IPS-NIHi11 (cell line): ENCODE results near the gene VAT1L.

ENCODE experiments used
- DNase-seq: peaks from one replicate; pipeline ENCODE4 v3.0.0; 2012; ENCODE audit warnings: mixed read lengths, low spot score

Gene VAT1L

DNA sequence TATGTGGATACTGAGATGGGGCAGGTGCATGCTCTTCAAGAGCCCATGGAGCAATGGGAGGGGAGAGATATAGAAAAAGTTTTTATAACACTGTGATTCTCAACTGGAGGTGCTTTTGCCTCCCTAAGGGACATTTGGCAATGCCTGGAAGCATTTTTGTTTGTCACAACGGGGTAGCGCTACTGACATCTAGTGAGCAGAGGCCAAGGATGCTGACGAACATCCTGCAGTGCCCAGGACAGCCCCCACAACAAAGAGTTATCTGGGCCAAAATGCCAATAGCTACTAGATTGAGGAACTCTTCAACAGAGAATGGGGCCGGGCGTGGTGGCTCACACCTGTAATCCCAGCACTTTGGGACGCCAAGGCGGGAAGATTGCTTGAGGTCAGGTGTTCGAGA is 166.8 kb downstream of the VAT1L start:
- no peak for DNase-seq

DNA sequence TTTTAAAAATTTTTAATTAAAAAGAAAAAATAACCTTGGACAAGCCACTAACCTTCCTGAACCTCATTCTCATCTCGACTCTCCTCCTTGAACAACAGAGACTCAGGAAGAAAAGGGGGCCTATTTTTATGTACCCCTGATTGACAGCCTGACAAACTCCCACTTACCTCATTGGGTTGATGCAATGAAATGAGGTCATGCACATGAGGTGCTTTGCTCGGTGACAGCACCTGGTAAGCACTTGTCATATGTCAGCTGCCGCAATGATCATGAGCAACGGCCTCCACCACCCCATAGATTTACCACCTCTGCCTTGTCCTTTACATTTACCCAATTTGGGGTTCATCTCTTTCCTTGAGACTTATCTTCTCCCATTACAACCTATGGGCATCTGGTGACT is 167.9 kb downstream of the VAT1L start:
- DNase-seq, result no peak

DNA sequence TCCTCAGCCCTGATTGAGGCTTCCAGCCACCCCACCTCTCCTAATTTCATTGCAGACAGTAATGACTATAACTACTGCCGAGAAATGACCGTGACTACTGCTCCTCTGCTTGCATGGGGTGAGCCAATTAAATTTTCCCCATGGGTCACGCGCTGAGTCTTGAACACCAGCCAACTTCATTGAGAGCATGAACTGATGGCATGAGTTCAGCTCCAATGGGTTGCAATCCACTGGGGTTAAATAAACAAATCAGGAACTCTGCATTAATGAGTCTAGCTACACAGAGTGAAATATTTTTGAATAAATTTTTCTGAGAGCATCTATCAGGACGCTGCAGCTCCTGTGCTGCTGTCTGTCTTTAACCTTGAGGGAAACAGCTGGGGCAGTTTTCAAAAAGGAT is 172.4 kb downstream of the VAT1L start:
- no peak for DNase-seq

DNA sequence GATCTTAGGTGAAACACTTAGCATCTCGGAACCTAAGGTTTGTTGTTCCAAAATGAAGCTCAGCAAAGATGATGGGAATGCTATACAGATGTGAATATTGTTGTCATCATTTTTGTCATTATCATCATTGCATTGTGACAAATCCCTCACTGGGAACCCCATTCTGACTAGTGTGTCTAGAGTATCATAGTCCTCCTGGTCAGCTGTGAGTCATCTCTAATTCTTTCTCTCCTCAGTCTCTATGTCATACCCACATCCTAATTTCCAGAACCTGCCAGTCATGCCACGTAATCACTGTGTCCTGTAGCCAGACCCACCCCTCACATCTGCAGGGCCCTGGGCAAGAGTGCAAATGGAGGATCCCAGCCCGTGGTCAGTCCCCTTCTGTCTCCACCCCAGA is 173.4 kb downstream of the VAT1L start:
- no peak for DNase-seq

DNA sequence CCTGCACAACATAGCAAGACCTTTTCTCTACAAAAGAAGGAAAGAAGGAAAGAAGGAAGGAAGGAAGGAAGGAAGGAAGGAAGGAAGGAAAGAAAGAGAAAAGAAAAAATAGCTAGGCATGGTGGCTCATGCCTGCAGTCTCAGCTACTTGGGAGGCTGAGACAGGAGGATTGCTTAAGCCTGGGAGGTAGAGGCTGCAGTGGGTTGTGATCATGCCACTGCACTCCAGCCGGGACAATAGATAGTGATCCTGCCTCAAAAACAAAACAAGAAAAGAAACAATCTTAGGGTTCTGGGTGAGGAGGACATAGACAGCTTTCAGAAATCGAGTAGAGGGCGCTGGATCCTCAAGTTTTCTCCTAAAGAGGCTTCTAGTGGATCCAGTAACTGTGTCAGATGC is 174.3 kb downstream of the VAT1L start:
- no peak for DNase-seq

DNA sequence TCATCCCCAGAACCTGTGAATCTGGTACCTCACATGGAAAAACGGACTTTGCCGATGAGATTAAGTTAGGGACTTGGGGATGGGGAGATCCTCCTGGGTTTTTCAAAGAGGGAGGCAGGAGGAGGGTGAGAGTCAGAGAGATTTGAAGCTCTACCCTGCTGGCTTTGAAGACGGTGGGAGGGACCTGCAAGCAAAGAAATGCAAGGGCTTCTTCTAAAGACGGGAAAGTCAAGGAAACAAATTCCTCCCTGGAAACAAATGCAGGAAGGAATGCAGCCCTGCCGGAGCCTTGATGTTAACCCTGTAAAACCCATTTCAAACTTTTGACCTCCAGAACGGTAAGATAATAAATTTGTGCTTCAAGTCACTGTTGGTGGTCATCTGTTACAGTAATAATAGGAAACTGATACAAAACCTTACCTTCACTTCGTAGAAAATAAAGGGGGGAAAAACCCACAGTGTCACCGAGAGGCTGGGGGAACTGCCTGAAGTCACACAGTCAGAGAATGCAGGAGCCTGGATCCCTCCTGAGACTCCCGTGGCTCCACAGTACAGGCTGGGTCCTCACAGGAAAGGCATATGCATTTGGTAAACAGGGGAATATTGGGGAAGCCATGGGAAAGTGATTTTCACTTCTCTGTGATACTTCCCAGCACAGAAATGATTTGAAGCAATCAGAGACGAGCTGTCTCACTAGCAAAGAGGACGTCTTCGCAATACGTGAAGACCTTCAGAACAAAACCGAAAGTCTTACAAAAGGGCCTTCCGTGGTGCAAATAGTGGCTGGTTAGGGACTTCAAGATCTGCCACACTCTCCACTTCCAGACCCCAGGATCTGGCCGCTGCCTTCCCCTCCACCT is 175.1 kb downstream of the VAT1L start:
- peak; percentile 66 for DNase-seq

DNA sequence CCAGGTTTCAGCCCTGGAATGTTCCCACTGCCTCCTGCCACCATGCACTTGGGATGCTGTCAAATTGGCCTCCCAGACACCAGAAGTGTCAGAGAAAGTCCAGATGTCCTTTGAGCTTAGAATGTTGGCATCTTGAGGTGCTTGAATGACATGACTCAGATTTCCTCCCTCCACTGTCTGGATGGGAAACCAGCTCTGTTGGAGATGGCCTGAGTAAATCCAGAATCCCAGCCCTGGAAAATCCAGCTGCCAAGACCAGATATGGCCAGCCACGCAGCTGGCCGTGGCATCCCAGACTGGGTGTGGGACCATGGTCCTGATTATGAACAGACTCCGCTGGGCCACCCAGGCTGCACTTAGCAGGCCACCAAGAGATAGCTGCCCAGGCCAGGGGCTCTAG is 177.0 kb downstream of the VAT1L start:
- no peak for DNase-seq

DNA sequence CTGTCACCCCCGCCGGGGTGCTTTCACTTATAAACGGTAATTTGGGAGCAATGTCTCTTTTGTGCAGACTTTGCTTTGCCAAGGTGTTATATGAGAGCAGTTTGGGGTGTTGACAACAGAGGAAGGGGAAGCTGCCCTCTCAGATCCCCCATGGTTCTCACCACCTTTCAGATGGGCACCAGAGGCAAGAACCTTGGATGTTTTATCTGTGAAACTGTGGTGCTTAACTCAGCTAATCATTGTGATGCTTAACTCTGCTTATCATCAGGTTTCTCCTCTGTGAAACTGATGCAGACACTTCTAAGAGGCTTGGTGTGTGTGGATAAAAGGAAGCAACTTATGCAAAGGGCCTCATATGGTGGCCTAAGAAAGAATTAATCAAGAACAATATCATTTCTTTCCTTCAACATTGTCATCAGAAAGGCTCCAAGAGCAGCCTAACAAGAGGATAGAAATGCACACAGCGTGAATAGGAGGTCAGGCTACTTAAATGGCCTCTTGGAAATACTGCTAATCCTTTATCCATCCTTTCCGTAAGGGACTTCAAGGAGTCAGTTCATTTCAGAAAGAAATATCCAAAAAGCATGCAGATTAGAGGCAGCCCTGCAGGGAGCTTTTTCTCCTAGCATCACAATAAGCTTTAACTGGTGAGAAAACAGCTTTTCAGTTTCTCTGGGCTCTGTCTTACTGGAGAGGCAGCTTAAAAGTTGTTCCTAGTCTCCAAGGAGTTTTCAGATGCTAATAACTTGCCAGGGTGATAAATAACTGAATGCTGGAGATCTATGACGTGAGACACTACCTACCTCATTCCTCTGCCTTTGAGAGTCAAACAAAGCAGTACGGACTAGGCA is 178.9 kb downstream of the VAT1L start:
- peak; percentile 30 for DNase-seq

DNA sequence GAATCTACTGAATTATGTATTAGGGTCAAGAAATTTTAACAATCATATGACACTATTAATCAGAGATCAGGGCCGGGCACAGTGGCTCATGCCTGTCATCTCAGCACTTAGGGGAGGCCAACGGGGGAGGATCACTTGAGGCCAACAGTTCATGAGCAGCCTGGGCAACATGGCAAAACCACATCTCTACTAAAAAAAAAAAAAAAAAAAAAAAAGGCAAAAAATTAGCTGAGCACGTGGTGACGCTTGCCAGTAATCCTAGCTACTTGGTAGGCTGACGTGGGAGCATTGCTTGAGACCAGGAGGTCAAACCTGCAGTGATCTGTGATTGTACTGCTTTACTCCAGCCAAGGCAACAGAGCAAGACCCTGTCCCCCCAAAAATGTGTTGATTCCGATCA is 181.5 kb downstream of the VAT1L start:
- no peak for DNase-seq

DNA sequence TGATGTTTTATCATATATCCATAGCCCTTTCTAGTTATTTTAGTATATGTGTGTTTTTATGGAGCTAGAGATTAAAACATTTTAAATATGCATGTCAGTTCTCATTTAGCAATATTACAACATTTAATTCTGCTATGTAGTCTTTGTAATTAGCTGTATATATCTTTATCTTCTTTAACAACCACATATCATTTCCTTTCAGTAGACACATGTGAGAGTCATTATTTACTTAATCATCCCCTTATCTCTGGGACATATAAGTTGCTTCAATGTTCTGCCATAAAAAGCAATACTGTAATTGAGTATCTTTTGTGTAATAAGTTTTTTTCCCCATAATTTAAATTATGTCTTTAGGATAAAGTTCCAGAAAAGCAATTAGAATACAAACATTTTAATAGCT is 182.0 kb downstream of the VAT1L start:
- DNase-seq, result no peak

DNA sequence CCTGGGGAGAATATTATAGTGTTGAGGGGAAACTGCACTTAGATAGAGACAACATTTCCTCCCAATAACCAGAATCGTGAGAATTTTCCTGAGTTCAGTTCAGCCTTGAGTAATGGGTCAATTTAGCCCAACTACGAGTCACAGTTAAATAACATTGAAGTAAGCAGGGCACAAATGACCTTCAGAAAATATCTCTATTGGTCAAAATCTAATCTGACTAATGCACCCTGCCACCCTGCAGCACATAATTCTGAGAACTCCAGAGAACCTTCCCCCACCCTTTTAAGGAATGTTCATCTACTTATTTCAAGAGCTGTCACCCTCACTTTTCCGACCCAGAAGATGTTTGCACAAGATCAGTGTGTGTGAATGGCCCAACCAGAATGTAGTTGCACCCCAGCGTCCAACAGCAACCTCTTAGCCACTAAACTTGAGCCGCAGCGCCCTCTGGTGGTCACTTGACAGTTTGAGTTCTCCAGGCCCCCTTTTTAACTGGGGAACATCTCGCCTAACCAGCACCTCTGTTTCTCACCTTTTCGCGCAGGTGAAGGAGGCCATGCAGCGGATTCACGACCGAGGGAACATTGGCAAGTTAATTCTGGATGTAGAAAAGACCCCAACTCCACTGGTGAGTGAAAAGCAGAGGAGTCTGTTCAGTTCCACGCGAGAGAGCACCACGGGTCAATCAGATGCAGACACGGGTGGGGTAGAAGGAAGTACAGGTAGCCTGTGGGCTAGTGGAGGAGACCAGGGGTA is 183.1 kb downstream of the VAT1L start:
- peak; percentile 73 for DNase-seq

DNA sequence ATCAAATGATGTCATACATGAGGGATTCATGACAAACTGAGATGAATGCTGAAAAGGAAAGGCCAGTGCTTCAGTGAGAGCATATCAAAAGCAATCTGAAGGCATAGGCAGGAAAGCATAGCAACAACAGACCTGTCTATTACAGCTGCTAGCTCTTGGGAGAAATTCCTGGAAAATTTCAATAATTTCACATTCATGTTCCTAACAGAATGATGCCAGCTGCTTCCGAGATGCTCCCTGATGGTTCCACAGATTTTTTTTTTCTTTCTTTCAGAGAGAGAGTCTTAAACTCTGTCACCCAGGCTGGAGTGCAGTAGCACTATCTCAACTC is 183.7 kb downstream of the VAT1L start:
- no peak for DNase-seq

DNA sequence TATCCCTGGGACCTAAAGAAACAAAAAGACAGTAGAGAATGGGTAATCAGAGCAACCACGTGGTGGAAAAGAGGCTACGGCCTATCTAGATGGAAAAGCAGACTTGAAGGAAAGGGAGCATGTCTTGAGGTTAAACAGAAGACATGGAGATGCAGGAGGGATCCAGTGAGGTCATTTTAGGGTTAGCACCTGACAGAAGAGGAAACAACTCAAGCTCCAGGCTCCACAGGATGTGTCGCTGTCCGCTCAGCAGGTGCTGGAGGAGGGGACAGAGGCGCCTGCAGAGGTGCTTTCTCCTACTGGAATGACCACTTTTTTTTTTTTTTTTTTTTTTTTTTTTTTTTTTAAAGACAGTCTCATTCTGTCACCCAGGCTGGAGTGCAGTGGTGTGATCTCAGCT is 186.5 kb downstream of the VAT1L start:
- peak; percentile 39 for DNase-seq

DNA sequence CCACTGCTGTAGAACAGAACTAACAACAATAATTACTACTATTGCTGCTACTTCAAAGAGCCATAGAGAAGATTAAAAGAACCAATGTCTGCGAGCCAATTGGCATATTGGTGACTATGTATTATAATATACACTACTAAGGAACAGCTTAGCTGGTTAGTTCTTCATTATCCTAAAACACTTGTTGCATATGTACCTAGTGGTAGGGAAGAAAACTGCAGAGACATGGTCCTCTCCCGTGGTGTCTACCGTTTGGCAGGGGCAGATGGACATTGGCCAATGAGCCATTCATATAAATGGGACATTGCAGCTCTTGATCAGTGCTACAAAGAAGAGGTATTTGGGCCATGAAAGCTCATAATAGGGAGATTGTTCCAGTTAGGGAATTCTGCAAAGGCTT is 187.6 kb downstream of the VAT1L start:
- no peak for DNase-seq

DNA sequence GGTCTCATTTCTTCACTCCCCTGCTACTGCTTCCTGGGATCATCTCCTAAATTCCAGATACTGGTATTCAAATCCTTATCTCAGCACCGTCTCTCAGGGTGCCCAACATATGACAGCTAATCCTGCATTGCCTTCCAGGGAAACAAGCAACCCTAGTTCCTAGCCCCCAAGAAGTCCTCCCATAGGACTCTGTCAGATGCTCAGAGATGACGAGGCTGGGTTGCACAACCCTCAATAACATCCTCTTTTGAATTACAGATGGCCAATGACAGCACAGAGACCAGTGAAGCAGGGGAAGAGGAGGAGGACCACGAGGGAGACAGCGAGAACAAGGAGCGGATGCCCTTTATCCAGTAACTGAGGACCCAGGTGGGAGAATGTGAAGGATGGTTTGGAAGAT is 189.0 kb downstream of the VAT1L start:
- no peak for DNase-seq

DNA sequence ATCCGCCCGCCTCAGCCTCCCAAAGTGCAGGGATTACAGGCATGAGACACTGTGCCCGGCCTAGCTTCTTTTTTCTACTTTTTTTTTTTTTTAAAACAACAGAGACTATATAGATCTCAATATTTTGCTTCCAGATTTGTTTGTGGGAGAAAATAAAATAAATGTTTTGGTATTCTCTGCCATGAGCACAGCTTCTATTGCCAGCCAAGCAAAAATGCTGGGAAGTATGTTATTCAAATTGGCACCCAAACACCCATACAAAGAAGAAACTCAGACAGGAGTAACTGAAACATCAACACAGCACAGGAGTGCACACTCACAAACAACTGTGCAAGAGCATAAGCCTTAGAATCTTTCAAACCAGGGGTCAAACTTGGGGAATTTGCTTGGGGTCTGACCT is 196.7 kb downstream of the VAT1L start:
- no peak for DNase-seq

DNA sequence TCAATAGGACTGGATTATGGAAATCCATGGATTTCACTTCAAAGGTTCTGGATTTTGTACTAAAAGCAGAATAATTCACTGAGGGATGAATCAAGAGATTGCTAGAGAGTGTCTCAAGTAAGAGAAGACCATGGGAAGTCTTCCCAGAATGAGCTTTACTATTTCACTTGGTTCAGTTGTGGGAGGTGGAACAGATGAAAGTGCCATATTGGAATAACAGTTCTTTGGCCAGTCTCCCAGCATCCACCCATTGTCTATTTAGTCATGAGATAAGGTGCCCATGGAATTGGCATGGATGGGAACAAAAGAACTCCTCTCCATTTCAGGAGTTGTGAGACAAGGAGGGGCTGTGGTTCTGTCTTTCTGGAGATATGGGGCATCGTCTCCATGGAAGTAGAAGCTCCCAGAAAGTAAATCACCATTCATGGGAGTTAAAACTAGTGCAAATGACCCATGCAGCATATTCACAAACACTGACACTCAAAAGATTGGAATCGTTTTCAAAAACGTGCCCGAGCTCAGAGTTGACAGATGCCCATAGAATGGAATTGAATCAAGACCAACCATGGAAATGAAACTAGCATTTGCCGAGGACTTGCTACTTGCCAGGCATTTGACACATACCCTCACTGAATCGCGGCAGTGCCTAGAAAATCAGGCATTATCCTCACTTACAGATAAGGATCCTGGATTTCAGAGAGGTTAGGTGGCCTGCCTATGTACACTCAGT is 197.8 kb downstream of the VAT1L start:
- no peak for DNase-seq

DNA sequence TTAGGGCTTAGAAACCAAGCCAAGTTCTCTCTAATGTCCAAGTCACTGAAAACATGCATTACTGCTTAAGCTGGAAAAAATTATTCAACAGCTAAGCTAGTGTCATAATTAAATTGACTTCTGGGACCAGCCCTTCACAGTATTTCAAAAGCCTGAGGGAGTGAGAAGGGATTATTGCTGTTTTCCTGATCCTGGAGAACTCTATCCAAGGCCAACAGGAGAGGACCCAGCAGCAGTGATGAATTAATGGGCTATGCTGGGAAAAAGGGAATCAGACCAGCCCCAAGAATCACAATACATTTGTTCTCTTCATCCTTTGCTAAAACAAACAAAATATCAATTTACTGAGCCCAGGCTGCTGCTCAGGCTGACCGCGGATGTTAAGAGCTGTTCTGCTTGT is 199.4 kb downstream of the VAT1L start:
- no peak for DNase-seq

DNA sequence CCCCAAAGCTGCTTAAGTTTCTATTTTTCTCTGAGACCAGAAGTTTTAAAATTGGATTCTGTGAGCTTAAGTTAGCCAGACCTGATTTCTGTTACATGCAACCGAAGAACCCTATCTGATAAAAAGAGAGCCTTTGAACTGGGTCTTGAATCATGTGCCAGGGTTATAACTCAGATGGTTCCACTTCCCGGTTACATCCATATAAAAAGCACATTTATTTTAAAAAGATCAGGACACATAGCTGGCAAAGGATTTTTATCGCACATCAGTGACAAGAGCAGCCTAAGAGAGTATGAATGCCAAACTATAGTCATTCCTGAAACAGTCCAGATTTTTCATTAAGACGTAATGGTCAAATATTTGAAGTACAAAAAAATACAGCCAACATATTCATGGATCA is 201.5 kb downstream of the VAT1L start:
- DNase-seq, result no peak

DNA sequence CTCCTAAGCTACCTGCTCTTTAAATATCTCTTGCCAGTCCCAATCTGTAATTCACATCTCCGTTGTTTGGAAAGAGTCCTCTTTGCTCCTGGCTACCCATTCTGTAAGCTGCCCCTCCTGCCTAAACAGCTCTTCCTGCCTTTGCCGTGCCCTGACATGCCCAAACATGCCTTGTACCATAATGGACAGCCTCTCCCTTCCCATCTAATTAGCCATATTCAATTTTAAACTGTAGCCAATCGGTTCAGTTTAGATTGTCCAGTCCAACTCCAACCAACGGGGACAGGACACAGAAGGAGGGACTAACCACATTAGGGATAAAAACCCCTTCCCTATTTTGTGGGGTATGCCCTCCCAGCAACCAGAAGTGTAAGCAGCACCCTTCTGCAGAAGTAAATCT is 203.3 kb downstream of the VAT1L start:
- DNase-seq, result no peak

DNA sequence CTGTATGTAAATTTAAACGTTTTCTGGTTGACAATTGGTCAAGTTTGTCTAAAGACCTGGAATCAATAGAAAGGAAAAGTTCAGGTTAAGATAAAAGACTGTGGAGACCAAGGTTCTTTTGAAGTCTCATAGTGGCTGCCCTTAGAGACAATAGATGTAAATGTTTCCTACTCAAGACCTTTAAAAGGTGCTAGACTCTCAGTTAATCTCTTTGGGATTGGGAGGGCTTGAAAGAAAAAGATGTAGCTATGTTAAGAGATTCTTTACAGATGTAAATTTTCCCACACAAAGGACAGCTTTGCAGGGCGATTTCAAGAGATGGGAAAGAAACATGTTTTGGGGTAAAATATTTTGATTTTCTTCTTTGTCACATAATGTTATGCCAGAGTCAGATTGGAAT is 204.0 kb downstream of the VAT1L start:
- DNase-seq, result peak; percentile 10
